Mammary epithelial cell (primary cell): ENCODE results near the gene TSEN15.

Source experiments
- CTCF ChIP-seq, 2 donors: IDR thresholded peaks in 1 of 2; conservative IDR thresholded peaks in 1 of 2; 2 replicates each; pipeline ENCODE4 v1.5.1; 2011 to 2012; ENCODE audit warnings: inconsistent platforms in 2 of 2, low read length in 2 of 2, mild to moderate bottlenecking in 2 of 2, control low read depth in 1 of 2, low read depth in 1 of 2; ENCODE audit not compliant: insufficient read depth in 1 of 2; ENCODE audit errors: extremely low read depth in 1 of 2
- EZH2 ChIP-seq: IDR thresholded peaks from 2 replicates; pipeline ENCODE4 v1.6.1; 2012; ENCODE audit warnings: low read length, inconsistent platforms, borderline replicate concordance

- TF ChIP-seq CTCF (conservative IDR thresholded peaks at IDR 0.05 in 1 of 2, IDR thresholded peaks at IDR 0.05 in 1 of 2; ENCODE audit: extremely low read depth in 1 of 2, insufficient read depth in 1 of 2, low read depth in 1 of 2, low read length in 2 of 2) (no peak), EZH2 (no peak)
These were observed 26.3 kb upstream of the TSEN15 start for GRCh38 chr1:184025242-184025675.
